ENCODE data around the gene JAKMIP2.

The JAKMIP2 gene

GRCh38 chr5:147687118-147687517 lies 95.4 kb downstream of the JAKMIP2 start:
- H3K9me3 ChIP-seq (ENCODE audit: control insufficient read depth in 2 of 2, low read length in 2 of 2): no peaks in the 10 kb centered on the region
- no peaks in the 10 kb centered on the region for H3K27me3 ChIP-seq (ENCODE audit: control insufficient read depth in 2 of 2, insufficient read depth in 2 of 2, low read length in 2 of 2)
- H3K36me3 ChIP-seq (ENCODE audit: control insufficient read depth in 2 of 2, insufficient read depth in 2 of 2, low read length in 2 of 2): no peaks in the 10 kb centered on the region
- no peak overlapping the region for H3K9ac ChIP-seq (ENCODE audit: low read depth in 1 of 2, low read length in 2 of 2)
- no peak overlapping the region for H3K4me3 ChIP-seq (ENCODE audit: low read length in 2 of 2)
- H3K4me1 ChIP-seq (ENCODE audit: control insufficient read depth in 2 of 2, insufficient read depth in 2 of 2, low read length in 2 of 2): no peaks in the 10 kb centered on the region
- no peak overlapping the region for H3K27ac ChIP-seq (ENCODE audit: low read depth in 2 of 2, low read length in 2 of 2)

GRCh38 chr5:147686421-147686820 lies 96.1 kb downstream of the JAKMIP2 start:
- no peaks in the 10 kb centered on the region for H3K9me3 ChIP-seq (ENCODE audit: control insufficient read depth in 2 of 2, low read length in 2 of 2)
- H3K4me3 ChIP-seq (ENCODE audit: low read length in 2 of 2): no peak overlapping the region
- H3K4me1 ChIP-seq (ENCODE audit: control insufficient read depth in 2 of 2, insufficient read depth in 2 of 2, low read length in 2 of 2): no peaks in the 10 kb centered on the region
- H3K36me3 ChIP-seq (ENCODE audit: control insufficient read depth in 2 of 2, insufficient read depth in 2 of 2, low read length in 2 of 2): no peaks in the 10 kb centered on the region
- H3K27ac ChIP-seq (ENCODE audit: low read depth in 2 of 2, low read length in 2 of 2): no peak overlapping the region
- no peaks in the 10 kb centered on the region for H3K27me3 ChIP-seq (ENCODE audit: control insufficient read depth in 2 of 2, insufficient read depth in 2 of 2, low read length in 2 of 2)
- no peak overlapping the region for H3K9ac ChIP-seq (ENCODE audit: low read depth in 1 of 2, low read length in 2 of 2)

- Histone ChIP-seq H3K27me3 (ENCODE audit: control insufficient read depth in 2 of 2, insufficient read depth in 2 of 2, low read length in 2 of 2) (no peaks in the 10 kb centered on the region), H3K9me3 (ENCODE audit: control insufficient read depth in 2 of 2, low read length in 2 of 2) (no peaks in the 10 kb centered on the region), H3K27ac (ENCODE audit: low read depth in 2 of 2, low read length in 2 of 2) (no peak overlapping the region), H3K4me3 (ENCODE audit: low read length in 2 of 2) (no peak overlapping the region), H3K4me1 (ENCODE audit: control insufficient read depth in 2 of 2, insufficient read depth in 2 of 2, low read length in 2 of 2) (no peaks in the 10 kb centered on the region), H3K9ac (ENCODE audit: low read depth in 1 of 2, low read length in 2 of 2) (no peak overlapping the region), H3K36me3 (ENCODE audit: control insufficient read depth in 2 of 2, insufficient read depth in 2 of 2, low read length in 2 of 2) (no peaks in the 10 kb centered on the region)
These were observed 96.5 kb downstream of the JAKMIP2 start for GRCh38 chr5:147685993-147686392.

GRCh38 chr5:147675168-147675567 lies 107.4 kb downstream of the JAKMIP2 start:
- Histone ChIP-seq H3K9me3 (ENCODE audit: control insufficient read depth in 2 of 2, low read length in 2 of 2) (no peaks in the 10 kb centered on the region), H3K9ac (ENCODE audit: low read depth in 1 of 2, low read length in 2 of 2) (no peak overlapping the region), H3K27me3 (ENCODE audit: control insufficient read depth in 2 of 2, insufficient read depth in 2 of 2, low read length in 2 of 2) (no peaks in the 10 kb centered on the region), H3K4me1 (ENCODE audit: control insufficient read depth in 2 of 2, insufficient read depth in 2 of 2, low read length in 2 of 2) (no peaks in the 10 kb centered on the region), H3K4me3 (ENCODE audit: low read length in 2 of 2) (no peak overlapping the region), H3K36me3 (ENCODE audit: control insufficient read depth in 2 of 2, insufficient read depth in 2 of 2, low read length in 2 of 2) (no peaks in the 10 kb centered on the region), H3K27ac (ENCODE audit: low read depth in 2 of 2, low read length in 2 of 2) (no peak overlapping the region)

GRCh38 chr5:147674411-147674810 lies 108.1 kb downstream of the JAKMIP2 start:
- no peak overlapping the region for H3K9ac ChIP-seq (ENCODE audit: low read depth in 1 of 2, low read length in 2 of 2)
- no peak overlapping the region for H3K27ac ChIP-seq (ENCODE audit: low read depth in 2 of 2, low read length in 2 of 2)
- H3K4me3 ChIP-seq (ENCODE audit: low read length in 2 of 2): no peak overlapping the region
- H3K4me1 ChIP-seq (ENCODE audit: control insufficient read depth in 2 of 2, insufficient read depth in 2 of 2, low read length in 2 of 2): no peaks in the 10 kb centered on the region
- H3K36me3 ChIP-seq (ENCODE audit: control insufficient read depth in 2 of 2, insufficient read depth in 2 of 2, low read length in 2 of 2): no peaks in the 10 kb centered on the region
- H3K9me3 ChIP-seq (ENCODE audit: control insufficient read depth in 2 of 2, low read length in 2 of 2): no peaks in the 10 kb centered on the region
- no peaks in the 10 kb centered on the region for H3K27me3 ChIP-seq (ENCODE audit: control insufficient read depth in 2 of 2, insufficient read depth in 2 of 2, low read length in 2 of 2)

GRCh38 chr5:147673791-147674190 lies 108.7 kb downstream of the JAKMIP2 start:
- Histone ChIP-seq H3K36me3 (ENCODE audit: control insufficient read depth in 2 of 2, insufficient read depth in 2 of 2, low read length in 2 of 2) (no peaks in the 10 kb centered on the region), H3K9me3 (ENCODE audit: control insufficient read depth in 2 of 2, low read length in 2 of 2) (no peaks in the 10 kb centered on the region), H3K4me3 (ENCODE audit: low read length in 2 of 2) (no peak overlapping the region), H3K9ac (ENCODE audit: low read depth in 1 of 2, low read length in 2 of 2) (no peak overlapping the region), H3K4me1 (ENCODE audit: control insufficient read depth in 2 of 2, insufficient read depth in 2 of 2, low read length in 2 of 2) (no peaks in the 10 kb centered on the region), H3K27ac (ENCODE audit: low read depth in 2 of 2, low read length in 2 of 2) (no peak overlapping the region), H3K27me3 (ENCODE audit: control insufficient read depth in 2 of 2, insufficient read depth in 2 of 2, low read length in 2 of 2) (no peaks in the 10 kb centered on the region)

GRCh38 chr5:147673266-147673665 lies 109.3 kb downstream of the JAKMIP2 start:
- no peak overlapping the region for H3K9ac ChIP-seq (ENCODE audit: low read depth in 1 of 2, low read length in 2 of 2)
- no peaks in the 10 kb centered on the region for H3K4me1 ChIP-seq (ENCODE audit: control insufficient read depth in 2 of 2, insufficient read depth in 2 of 2, low read length in 2 of 2)
- no peaks in the 10 kb centered on the region for H3K9me3 ChIP-seq (ENCODE audit: control insufficient read depth in 2 of 2, low read length in 2 of 2)
- no peak overlapping the region for H3K4me3 ChIP-seq (ENCODE audit: low read length in 2 of 2)
- no peak overlapping the region for H3K27ac ChIP-seq (ENCODE audit: low read depth in 2 of 2, low read length in 2 of 2)
- H3K27me3 ChIP-seq (ENCODE audit: control insufficient read depth in 2 of 2, insufficient read depth in 2 of 2, low read length in 2 of 2): no peaks in the 10 kb centered on the region
- no peaks in the 10 kb centered on the region for H3K36me3 ChIP-seq (ENCODE audit: control insufficient read depth in 2 of 2, insufficient read depth in 2 of 2, low read length in 2 of 2)

GRCh38 chr5:147671365-147671764 lies 111.2 kb downstream of the JAKMIP2 start:
- Histone ChIP-seq H3K9ac (ENCODE audit: low read depth in 1 of 2, low read length in 2 of 2) (no peak overlapping the region), H3K27me3 (ENCODE audit: control insufficient read depth in 2 of 2, insufficient read depth in 2 of 2, low read length in 2 of 2) (no peaks in the 10 kb centered on the region), H3K27ac (ENCODE audit: low read depth in 2 of 2, low read length in 2 of 2) (no peak overlapping the region), H3K9me3 (ENCODE audit: control insufficient read depth in 2 of 2, low read length in 2 of 2) (no peaks in the 10 kb centered on the region), H3K4me1 (ENCODE audit: control insufficient read depth in 2 of 2, insufficient read depth in 2 of 2, low read length in 2 of 2) (no peaks in the 10 kb centered on the region), H3K4me3 (ENCODE audit: low read length in 2 of 2) (no peak overlapping the region), H3K36me3 (ENCODE audit: control insufficient read depth in 2 of 2, insufficient read depth in 2 of 2, low read length in 2 of 2) (no peaks in the 10 kb centered on the region)

- H3K4me3 ChIP-seq (ENCODE audit: low read length in 2 of 2): no peak overlapping the region
- no peaks in the 10 kb centered on the region for H3K36me3 ChIP-seq (ENCODE audit: control insufficient read depth in 2 of 2, insufficient read depth in 2 of 2, low read length in 2 of 2)
- H3K27me3 ChIP-seq (ENCODE audit: control insufficient read depth in 2 of 2, insufficient read depth in 2 of 2, low read length in 2 of 2): no peaks in the 10 kb centered on the region
- no peaks in the 10 kb centered on the region for H3K9me3 ChIP-seq (ENCODE audit: control insufficient read depth in 2 of 2, low read length in 2 of 2)
- H3K27ac ChIP-seq (ENCODE audit: low read depth in 2 of 2, low read length in 2 of 2): no peak overlapping the region
- no peak overlapping the region for H3K9ac ChIP-seq (ENCODE audit: low read depth in 1 of 2, low read length in 2 of 2)
- no peaks in the 10 kb centered on the region for H3K4me1 ChIP-seq (ENCODE audit: control insufficient read depth in 2 of 2, insufficient read depth in 2 of 2, low read length in 2 of 2)
These were observed 111.7 kb downstream of the JAKMIP2 start for GRCh38 chr5:147670815-147671214.

- Histone ChIP-seq H3K9me3 (ENCODE audit: control insufficient read depth in 2 of 2, low read length in 2 of 2) (no peaks in the 10 kb centered on the region), H3K4me1 (ENCODE audit: control insufficient read depth in 2 of 2, insufficient read depth in 2 of 2, low read length in 2 of 2) (no peaks in the 10 kb centered on the region), H3K9ac (ENCODE audit: low read depth in 1 of 2, low read length in 2 of 2) (no peak overlapping the region), H3K4me3 (ENCODE audit: low read length in 2 of 2) (no peak overlapping the region), H3K36me3 (ENCODE audit: control insufficient read depth in 2 of 2, insufficient read depth in 2 of 2, low read length in 2 of 2) (no peaks in the 10 kb centered on the region), H3K27ac (ENCODE audit: low read depth in 2 of 2, low read length in 2 of 2) (no peak overlapping the region), H3K27me3 (ENCODE audit: control insufficient read depth in 2 of 2, insufficient read depth in 2 of 2, low read length in 2 of 2) (no peaks in the 10 kb centered on the region)
These were observed 113.2 kb downstream of the JAKMIP2 start for GRCh38 chr5:147669169-147669869.

GRCh38 chr5:147668385-147668784 lies 114.1 kb downstream of the JAKMIP2 start:
- Histone ChIP-seq H3K4me3 (ENCODE audit: low read length in 2 of 2) (no peak overlapping the region), H3K27me3 (ENCODE audit: control insufficient read depth in 2 of 2, insufficient read depth in 2 of 2, low read length in 2 of 2) (no peaks in the 10 kb centered on the region), H3K36me3 (ENCODE audit: control insufficient read depth in 2 of 2, insufficient read depth in 2 of 2, low read length in 2 of 2) (no peaks in the 10 kb centered on the region), H3K4me1 (ENCODE audit: control insufficient read depth in 2 of 2, insufficient read depth in 2 of 2, low read length in 2 of 2) (no peaks in the 10 kb centered on the region), H3K27ac (ENCODE audit: low read depth in 2 of 2, low read length in 2 of 2) (no peak overlapping the region), H3K9ac (ENCODE audit: low read depth in 1 of 2, low read length in 2 of 2) (no peak overlapping the region), H3K9me3 (ENCODE audit: control insufficient read depth in 2 of 2, low read length in 2 of 2) (no peaks in the 10 kb centered on the region)
